Measurements from ENCODE around the gene LTBP2. TPM values are rescaled to one million over a fixed set of nuclear protein-coding genes. Genes with fewer than 3 reads are reported as not detected.

LTBP2 gene
- total and polyA plus RNA-seq, 8 donors: 2.9 to 36.2 (median 7.9) TPM

DNA sequence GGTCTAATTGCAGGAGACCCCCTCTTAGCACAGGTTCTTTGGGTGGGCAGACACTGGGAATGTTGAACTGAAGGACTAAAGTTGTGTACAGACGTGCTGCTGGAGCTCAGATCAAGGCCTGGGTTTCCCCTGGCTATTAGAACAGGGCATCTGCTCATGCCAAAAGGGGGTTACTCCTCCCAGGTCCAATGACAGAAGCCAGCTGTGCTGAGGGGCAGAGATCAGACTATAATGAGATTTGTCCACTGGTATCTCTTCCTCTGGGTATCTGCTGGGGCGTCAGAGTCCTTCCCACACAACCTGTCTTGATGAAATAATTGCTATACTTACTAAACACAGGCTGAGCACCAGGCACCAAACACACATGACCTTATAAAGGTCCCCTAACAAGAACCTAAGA, 42.6 kb downstream of the LTBP2 start:
- Histone ChIP-seq H3K4me1 (peaks cover 12 to 84% (median 61%) of the 10 kb centered on the region in 4 donors), H3K27ac (peak overlapping the region in 4 of 5 donors; percentile 74 to 87 (median 81))

DNA sequence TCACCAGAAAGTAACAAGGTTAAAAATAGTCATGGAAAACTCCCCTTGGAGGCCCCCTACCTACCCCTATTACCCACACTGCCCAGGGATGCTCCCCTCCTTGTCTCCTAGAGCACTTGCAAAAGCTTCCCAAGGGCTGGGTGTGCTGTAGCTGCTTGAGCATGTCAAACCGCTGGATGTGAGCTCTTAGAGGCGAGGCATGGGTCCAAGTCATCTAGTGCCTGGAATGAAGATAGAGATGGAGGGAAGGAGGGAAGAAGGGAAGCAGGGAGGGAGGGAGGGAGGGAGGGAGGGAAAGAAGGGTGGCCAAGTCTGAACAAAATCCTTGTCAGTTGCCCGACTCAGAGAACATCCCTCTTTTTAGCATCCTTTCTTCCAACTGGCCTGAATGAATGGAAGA, 43.1 kb downstream of the LTBP2 start:
- intact Hi-C loops (cut with DNase I; ENCODE audit: low total_unique reads): no loop called here
- Histone ChIP-seq H3K36me3 (no peaks in the 10 kb centered on the region), H3K27me3 (peaks cover 0 to 8% (median 0%) of the 10 kb centered on the region in 3 donors), H3K27ac (peak overlapping the region in 4 of 5 donors; percentile 74 to 87 (median 81)), H3K9me3 (no peaks in the 10 kb centered on the region), H3K4me1 (peaks cover 12 to 82% (median 59%) of the 10 kb centered on the region in 4 donors), H3K4me3 (no peak overlapping the region)
- 64 to 88% (median 78%) methylated on average over 3 of the region's 3 CpGs for WGBS, 5 donors
- peak in 1 of 2 donors; percentile 71 for DNase-seq
- TF ChIP-seq POLR2AphosphoS5 (IDR thresholded peaks at IDR 0.05) (no peak), POLR2A (IDR thresholded peaks at IDR 0.05) (no peak)
- TF ChIP-seq, protein P1, sequence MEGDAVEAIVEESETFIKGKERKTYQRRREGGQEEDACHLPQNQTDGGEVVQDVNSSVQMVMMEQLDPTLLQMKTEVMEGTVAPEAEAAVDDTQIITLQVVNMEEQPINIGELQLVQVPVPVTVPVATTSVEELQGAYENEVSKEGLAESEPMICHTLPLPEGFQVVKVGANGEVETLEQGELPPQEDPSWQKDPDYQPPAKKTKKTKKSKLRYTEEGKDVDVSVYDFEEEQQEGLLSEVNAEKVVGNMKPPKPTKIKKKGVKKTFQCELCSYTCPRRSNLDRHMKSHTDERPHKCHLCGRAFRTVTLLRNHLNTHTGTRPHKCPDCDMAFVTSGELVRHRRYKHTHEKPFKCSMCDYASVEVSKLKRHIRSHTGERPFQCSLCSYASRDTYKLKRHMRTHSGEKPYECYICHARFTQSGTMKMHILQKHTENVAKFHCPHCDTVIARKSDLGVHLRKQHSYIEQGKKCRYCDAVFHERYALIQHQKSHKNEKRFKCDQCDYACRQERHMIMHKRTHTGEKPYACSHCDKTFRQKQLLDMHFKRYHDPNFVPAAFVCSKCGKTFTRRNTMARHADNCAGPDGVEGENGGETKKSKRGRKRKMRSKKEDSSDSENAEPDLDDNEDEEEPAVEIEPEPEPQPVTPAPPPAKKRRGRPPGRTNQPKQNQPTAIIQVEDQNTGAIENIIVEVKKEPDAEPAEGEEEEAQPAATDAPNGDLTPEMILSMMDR (IDR thresholded peaks at IDR 0.05): no peak

More for the DNA sequence above, 42.6 kb downstream of the LTBP2 start:
- Histone ChIP-seq H3K4me3 (no peak overlapping the region), H3K36me3 (no peaks in the 10 kb centered on the region), H3K9me3 (no peaks in the 10 kb centered on the region), H3K27me3 (peaks cover 0 to 8% (median 0%) of the 10 kb centered on the region in 3 donors)
- intact Hi-C loops (cut with DNase I; ENCODE audit: low total_unique reads): no loop called here
- no peak for DNase-seq
- TF ChIP-seq POLR2A (IDR thresholded peaks at IDR 0.05): no peak
- TF ChIP-seq, protein P1 (IDR thresholded peaks at IDR 0.05): no peak
- TF ChIP-seq EP300 (IDR thresholded peaks at IDR 0.05): no peak
- no peak for TF ChIP-seq POLR2AphosphoS5 (IDR thresholded peaks at IDR 0.05)
- 55 to 86% (median 77%) methylated on average over 2 of the region's 2 CpGs for WGBS, 5 donors

DNA sequence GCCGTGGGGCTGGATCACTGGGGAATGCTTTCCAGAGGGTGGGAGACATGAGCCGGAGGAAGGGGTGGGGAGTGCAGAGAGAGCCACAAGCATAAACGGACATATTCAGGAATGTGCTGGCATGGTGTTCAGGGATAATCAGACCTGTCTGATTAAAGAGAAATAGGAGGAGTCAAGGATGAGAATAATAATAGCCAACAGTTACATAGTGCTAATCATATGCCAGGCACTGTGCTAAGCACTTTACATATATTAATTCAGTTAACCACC, 43.7 kb downstream of the LTBP2 start:
- Histone ChIP-seq H3K36me3 (no peaks in the 10 kb centered on the region), H3K27ac (peak overlapping the region in 3 of 5 donors; percentile 78 to 87 (median 84)), H3K9me3 (no peaks in the 10 kb centered on the region), H3K27me3 (peaks cover 0 to 8% (median 0%) of the 10 kb centered on the region in 3 donors), H3K4me3 (no peak overlapping the region), H3K4me1 (peaks cover 12 to 81% (median 55%) of the 10 kb centered on the region in 4 donors)
- 35 to 75% (median 59%) methylated on average over 3 of the region's 3 CpGs for WGBS, 5 donors
- TF ChIP-seq POLR2A (IDR thresholded peaks at IDR 0.05) (no peak), EP300 (IDR thresholded peaks at IDR 0.05) (no peak), POLR2AphosphoS5 (IDR thresholded peaks at IDR 0.05) (no peak)
- TF ChIP-seq, protein P1 (IDR thresholded peaks at IDR 0.05): no peak
- DNase-seq: no peak
- intact Hi-C loops (cut with DNase I; ENCODE audit: low total_unique reads): no loop called here

DNA sequence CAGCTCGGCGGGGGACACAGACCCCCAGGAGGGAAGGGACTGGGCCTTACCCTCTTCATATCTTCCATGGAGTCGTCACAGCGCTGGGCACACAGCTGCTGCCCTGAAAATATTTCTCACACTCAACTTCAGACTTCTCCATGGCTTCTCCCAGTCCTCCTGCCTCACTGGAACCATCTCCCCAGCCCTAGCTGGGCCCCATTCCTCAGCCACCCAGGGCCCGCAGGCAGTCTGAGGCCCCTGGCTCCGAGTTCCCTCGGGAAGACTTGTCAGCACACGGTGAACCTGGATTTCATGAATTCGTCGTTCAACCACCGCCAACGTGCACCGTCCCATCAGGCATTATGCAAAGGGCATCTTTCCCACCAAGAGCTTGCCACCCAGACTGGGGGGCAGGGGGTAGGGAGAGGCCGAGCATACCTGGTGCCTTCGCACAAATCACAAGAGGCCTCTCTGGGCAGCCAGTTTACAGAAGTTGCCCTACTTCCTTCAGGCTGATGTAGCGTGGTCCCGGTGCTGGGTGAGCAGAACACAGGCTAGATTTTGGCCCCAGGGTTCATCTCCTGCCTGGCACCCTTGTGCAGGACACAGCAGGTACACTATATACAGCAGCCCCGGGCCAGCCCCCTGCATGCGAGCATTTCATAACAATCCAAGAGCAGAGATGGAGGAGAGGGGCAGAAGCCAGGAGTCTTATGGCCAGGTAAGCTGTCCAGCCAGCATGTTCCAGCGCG, 44.2 kb downstream of the LTBP2 start:
- peaks cover 0 to 8% (median 0%) of the 10 kb centered on the region in 3 donors for H3K27me3 ChIP-seq
- peak overlapping the region in 4 of 5 donors; percentile 44 to 87 (median 81) for H3K27ac ChIP-seq
- TF ChIP-seq EP300 (IDR thresholded peaks at IDR 0.05): no peak
- no peak for TF ChIP-seq POLR2A (IDR thresholded peaks at IDR 0.05)
- DNase-seq: no peak
- intact Hi-C loops (cut with DNase I; ENCODE audit: low total_unique reads): no loop called here
- no peaks in the 10 kb centered on the region for H3K36me3 ChIP-seq
- no peaks in the 10 kb centered on the region for H3K9me3 ChIP-seq
- WGBS, 5 donors: 80 to 92% (median 86%) methylated on average over 19 to 21 of the region's 21 CpGs
- H3K4me3 ChIP-seq: no peak overlapping the region
- peaks cover 15 to 81% (median 52%) of the 10 kb centered on the region in 4 donors for H3K4me1 ChIP-seq

DNA sequence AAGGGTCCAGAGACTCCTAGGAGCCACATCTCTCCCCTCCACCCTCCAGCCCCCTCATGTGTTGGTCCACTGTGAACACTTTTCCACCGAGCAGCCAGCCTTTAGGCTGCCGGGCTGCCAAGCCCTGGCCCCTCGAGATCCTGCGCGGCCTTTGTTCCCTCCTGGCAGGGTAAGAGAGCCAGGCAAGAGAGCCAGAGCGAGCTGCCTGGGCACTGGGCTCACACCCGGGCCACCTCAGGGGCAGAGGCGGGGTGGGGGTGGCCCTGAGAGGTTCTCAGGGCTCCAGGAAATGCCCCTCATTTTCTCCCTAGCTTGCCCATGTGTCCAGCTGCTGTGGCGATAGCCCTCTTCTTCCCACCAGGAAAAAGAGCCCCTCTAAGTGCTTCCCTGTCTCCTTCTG, 44.8 kb downstream of the LTBP2 start:
- Histone ChIP-seq H3K36me3 (no peaks in the 10 kb centered on the region), H3K27me3 (peaks cover 0 to 8% (median 0%) of the 10 kb centered on the region in 3 donors), H3K4me3 (no peak overlapping the region), H3K4me1 (peaks cover 18 to 81% (median 50%) of the 10 kb centered on the region in 4 donors), H3K27ac (peak overlapping the region in 4 of 5 donors; percentile 44 to 87 (median 81)), H3K9me3 (no peaks in the 10 kb centered on the region)
- DNase-seq: no peak
- intact Hi-C loops (cut with DNase I; ENCODE audit: low total_unique reads): no loop called here
- no peak for TF ChIP-seq EP300 (IDR thresholded peaks at IDR 0.05)
- TF ChIP-seq, protein P1 (IDR thresholded peaks at IDR 0.05): no peak
- no peak for TF ChIP-seq POLR2AphosphoS5 (IDR thresholded peaks at IDR 0.05)
- TF ChIP-seq POLR2A (IDR thresholded peaks at IDR 0.05): no peak
- 58 to 73% (median 66%) methylated on average over 4 to 9 of the region's 9 CpGs for WGBS, 5 donors

Data from stomach (tissue), 9 donors.